ENCODE measurements around the gene DCPS.
"Not testable (repeated sequence)": the region's sequence is repeated elsewhere in the genome, so short reads cannot be mapped to it uniquely, and the experiment has no call there.

DCPS gene, protein sequence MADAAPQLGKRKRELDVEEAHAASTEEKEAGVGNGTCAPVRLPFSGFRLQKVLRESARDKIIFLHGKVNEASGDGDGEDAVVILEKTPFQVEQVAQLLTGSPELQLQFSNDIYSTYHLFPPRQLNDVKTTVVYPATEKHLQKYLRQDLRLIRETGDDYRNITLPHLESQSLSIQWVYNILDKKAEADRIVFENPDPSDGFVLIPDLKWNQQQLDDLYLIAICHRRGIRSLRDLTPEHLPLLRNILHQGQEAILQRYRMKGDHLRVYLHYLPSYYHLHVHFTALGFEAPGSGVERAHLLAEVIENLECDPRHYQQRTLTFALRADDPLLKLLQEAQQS

DNA sequence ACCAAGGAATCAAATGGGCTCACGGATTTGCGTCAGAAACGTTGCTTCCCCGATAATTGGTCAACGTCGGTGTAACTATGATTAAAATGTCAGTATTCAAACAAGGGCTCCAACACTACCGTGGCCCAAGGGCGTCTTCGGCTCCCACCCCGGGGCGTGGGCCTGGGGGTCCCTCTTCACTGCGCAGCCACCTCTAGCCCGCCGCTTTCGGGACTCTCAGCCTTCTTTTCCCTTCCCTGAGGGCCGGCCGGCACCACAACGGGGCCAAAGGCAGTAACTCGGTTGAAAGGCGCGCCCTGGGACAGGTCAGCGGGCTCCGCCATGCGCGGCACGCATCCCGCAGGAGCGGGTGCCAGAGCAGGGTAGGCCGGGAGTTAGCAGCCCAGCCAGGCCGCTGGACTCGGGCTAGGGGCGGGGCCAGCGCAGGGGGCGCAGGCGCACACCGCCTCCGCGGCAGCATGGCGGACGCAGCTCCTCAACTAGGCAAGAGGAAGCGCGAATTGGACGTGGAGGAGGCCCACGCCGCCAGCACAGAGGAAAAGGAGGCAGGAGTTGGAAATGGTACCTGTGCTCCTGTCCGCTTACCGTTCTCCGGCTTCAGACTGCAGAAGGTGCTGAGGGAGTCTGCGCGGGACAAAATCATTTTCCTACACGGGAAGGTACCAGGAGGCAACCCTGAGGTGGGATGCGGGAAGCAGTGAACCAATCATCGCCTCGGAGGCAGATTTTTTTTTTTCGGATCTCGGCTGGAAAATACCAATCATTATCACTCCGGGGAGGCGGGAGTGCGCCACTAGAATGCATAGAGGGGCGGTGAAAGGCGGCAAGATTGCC lies at the start of gene DCPS:
TSS of gene DCPS (plus strand) at position 438 of the 834 bp plus-strand sequence. CDS start at position 459, 21 bp downstream.
- DNase-seq (ENCODE audit: low spot score) = peak; percentile 85

DNA sequence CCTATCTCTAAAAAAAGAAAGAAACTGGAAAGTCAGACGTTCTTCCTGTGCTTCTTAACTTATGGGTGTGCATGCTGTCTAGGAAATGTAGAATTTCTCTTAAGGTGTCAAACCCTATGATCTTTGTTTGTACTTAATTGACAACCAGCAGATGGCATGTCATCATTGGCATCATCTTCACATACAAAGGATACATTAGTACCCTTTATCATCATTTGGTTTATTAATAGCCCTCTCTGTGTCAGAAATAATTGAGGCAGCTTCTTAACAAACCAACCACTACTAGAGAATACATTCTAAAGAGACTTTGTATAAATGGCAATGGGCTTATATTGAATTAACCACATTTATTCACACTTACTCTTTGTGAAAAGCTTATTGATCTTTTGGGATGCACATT lies 49.0 kb upstream of the DCPS start:
- DNase-seq (ENCODE audit: low spot score) = no peak

DNA sequence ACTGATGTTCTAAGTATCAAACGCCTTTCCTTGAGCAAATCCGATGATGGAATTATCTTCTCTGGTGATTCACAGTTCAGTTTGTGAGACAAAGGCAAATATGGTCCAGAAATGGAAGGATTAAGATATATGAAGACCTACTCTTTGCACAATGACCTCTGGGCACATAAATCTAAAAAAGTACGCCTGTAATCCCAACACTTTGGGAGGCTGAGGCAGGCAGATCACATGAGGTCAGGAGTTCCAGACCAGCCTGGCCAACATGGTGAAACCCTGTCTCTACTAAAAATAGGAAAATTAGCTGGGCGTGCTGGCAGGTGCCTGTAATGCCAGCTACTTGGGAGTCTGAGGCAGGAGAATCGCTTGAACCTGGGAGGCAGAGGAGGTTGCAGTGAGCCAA lies 48.4 kb upstream of the DCPS start:
- not testable (repeated sequence) for DNase-seq (ENCODE audit: low spot score)

DNA sequence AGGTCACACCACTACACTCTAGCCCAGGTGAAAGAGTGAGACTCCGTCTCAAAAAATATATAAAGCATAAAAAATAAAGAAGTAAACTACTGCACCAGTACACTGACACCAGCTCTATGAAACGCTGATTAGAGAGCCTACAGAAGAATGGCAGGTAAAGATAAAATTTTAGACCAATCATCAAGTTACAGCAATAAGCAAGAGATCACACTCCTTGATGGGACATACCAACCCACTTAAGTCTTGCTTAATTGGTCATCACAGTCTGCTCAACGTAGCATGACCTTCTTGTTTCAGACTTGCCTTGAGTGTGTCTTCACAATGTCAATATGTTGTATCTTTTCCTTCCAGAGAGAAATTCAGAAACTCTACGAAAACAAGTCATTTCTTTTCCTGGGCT lies 47.6 kb upstream of the DCPS start:
- DNase-seq (ENCODE audit: low spot score) = no peak

DNA sequence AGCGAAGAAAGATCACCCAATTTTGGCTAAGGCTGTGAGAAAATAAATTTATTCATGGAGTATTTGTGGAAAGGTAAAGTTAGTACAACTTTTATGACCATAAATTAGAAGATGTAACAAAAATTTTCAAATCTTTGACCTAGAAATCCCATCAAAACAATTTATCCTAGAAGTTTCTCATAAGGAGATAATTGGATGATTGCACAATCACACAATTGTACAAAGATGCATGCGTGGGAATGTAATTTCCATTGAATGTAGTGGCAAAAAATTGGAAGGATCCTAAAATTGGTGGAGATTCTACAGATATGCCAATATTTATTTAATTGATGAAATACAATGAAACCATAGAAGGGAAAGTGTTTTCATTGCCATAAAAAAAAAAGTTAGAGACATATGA lies 46.7 kb upstream of the DCPS start:
- no peak for DNase-seq (ENCODE audit: low spot score)

DNA sequence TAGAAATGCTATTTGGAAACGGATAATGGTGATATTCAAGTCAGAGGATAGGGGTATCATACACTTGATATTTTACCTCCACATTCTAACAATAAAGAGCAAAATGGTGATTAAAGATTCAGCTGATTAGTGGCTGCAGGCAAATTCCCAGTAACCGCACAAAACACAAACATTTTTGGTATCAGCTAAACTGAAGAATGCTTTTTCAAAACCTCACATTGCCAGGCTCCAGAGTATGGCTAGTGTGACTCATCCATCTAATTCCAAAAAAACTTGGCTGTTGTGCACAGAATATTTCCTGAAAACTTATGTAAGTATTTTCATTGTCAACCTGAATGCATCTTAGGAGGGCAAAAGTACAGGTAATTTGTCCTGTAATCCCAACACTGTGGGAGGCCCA lies 46.1 kb upstream of the DCPS start:
- DNase-seq (ENCODE audit: low spot score) = no peak

DNA sequence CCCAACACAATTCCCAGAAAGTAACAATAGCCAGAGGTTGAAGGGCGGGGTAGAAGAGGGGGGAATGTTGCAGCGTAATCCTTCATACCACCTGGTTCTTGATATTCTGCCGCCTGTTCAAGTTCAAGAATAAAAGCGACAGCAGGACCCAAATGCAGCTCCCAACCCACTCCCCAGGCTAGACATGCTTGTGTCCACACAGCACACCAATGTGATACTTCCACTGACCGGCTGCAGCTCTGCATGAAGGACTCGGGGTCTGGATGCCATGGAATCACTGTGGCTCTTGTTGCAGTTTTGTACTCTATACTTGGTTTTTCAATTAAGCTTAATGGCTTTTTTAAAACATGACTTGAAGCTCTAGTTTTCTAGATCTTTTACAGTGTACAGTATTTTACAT lies 41.6 kb upstream of the DCPS start:
- DNase-seq (ENCODE audit: low spot score) = no peak

DNA sequence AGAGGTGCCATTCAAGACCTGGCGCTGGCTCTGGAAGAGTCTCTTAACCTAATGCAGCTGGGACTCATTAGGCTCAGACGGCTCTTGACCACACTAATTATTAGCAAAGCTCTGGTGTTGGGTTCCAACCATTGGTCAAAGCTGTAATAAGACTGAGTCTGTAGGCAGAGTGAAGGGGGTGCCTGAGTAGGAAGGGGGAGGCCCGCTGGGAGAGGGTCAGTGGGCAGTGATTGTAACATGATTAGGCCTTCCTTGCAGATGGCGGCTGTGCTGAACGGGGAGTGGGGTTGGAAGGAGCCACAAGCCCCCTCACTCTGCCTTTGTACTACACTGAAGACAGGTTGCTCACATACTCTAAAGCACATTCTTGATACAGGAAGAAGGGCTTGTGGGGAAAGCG lies 40.4 kb upstream of the DCPS start:
- no peak for DNase-seq (ENCODE audit: low spot score)

DNA sequence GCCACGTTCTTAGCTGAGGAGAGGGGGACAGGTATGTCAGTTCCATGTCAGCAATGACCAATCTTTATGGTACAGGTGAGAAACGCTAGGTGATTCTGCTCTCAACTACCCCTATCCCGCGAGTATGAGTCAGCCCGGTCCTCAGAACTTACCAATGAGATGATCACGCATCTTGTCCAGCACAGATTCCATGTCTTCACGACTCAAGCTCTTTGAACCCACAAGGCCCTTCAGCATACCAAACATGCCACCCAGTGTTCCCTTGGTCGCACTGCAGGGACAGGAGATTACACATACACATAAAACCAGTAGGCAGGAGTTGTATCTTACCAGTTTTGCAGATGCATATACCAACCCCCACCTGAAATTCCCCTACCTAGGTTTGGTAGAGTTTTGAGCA lies 38.0 kb upstream of the DCPS start:
- DNase-seq (ENCODE audit: low spot score) = no peak

DNA sequence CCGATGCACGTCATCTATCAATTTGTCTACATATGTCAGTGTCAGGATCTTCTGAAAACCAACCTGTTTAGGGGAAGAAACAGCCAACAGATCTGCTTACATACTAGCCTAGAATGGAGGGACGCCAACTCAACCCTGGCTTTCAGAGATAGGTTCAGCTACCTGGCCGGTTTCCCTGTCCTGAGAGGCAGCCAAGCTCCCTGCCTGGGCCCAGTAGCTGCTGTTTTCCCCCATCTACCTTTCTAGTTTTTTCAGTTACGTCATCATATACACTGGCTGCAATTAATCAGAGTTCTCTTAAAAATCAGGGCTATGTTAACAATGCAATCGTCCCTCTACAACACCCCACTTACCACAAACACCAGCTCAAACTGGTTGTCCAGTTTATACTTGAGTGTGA lies 36.2 kb upstream of the DCPS start:
- no peak for DNase-seq (ENCODE audit: low spot score)

DNA sequence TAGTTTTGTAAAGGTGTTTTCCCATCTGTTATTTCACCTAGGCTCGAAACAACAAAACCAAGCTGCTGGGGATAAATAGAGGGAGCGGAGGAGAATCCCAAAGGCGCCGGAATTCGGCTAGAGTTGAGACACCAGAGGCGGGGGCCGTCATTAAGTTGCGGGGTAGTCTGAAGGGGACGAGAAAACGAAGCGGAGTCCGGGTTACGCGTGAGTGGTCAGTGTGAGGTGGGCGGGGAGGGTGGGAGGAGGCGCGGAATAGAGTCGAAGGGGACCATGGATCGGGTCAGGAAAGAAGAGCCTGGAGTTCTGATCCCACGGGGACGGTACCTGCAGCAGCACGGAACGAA lies 35.5 kb upstream of the DCPS start:
- no peak for DNase-seq (ENCODE audit: low spot score)

DNA sequence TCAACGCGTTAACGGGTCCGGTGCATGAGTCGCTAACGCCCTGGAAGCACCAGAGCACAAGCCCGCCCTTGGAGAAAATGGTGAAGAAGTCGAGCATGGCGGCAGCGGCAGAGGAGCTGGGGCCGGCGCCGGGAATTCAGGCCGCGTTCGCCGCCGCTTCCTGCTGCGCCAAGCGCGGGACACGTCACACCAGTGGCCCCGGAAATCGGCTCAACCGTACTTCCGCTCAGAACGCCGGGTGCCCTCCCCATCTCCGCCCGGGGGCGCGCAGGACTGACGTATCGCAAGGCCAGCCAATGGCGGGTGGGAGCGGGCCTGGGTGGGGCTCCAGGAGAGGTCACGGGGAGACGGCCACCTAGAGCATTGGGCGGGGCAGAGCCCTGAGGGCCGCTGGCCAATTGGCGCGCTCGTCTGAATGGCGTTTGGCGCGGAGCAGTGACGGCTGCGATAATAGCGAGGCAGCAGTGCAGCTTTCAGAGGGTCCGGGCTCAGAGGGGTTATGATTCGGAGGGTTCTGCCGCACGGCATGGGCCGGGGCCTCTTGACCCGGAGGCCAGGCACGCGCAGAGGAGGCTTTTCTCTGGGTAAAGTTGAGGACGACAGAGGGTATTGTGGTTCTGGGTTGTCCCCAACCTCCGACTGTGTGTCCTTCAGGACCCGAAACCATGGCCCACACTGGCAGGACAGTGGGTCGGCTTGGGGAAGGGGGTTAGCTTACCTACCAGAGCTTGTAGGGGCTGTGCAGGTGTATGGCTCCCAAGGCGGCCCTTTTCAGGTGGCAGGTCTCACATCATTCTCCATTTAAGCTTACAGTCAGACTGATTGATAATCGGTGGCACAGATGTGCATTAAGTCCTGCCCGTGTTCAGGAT lies 34.9 kb upstream of the DCPS start, which contains the start of the genes FOXRED1 and SRPRA:
TSS of gene FOXRED1 (plus strand) at position 447 of the 872 bp plus-strand sequence. CDS start at position 500, 53 bp downstream.
TSS of gene SRPRA (minus strand) at position 188 of the 872 bp plus-strand sequence. CDS start at position 97, 91 bp downstream.
- DNase-seq (ENCODE audit: low spot score) = peak; percentile 99

DNA sequence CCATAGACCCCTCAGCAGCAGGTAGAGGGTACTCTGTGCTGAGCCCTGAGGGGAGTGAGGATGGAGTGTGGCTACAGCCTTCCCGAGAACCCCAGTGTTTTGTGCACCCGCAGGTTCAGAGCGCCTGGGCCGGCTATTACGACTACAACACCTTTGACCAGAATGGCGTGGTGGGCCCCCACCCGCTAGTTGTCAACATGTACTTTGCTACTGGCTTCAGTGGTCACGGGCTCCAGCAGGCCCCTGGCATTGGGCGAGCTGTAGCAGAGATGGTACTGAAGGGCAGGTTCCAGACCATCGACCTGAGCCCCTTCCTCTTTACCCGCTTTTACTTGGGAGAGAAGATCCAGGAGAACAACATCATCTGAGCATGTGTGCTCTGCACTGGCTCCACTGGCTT lies 26.5 kb upstream of the DCPS start:
- no peak for DNase-seq (ENCODE audit: low spot score)

DNA sequence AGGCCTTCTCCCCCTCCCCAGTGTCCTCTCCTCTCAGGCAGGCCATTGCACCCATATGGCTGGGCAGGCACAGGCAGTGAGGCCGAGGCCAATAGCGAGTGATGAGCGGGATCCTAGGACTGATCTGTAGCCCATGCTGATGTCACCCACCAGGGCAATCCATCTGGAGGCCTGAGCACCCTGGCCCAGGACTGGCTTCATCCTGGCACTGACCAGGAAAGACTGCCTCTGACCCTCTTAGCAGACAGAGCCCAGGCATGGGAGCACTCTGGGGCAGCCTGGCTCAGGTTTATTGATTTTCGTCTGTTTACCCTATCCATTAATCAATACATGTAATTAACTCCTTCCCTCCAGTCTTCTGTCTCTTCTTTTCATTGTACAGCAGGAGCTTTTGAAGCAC lies 26.1 kb upstream of the DCPS start:
- no peak for DNase-seq (ENCODE audit: low spot score)

DNA sequence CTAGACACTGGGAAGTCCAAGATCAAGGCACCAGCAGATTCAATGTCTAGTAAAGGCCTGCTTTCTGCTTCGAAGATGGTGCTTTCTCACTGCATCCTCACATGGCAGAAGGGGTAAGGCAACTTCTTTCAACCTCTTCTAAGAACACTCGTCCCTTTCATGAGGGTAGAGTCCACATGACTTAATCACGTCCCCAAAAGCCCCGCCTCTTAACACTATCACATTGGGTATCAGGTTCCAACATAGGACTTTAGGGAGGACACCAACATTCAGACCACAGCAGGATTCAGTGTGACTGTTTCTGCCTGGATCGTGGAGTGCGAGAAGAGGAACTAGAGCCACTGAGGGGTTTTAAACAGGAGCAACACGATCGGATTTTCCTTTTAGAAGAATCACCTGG lies 24.7 kb upstream of the DCPS start:
- no peak for DNase-seq (ENCODE audit: low spot score)

DNA sequence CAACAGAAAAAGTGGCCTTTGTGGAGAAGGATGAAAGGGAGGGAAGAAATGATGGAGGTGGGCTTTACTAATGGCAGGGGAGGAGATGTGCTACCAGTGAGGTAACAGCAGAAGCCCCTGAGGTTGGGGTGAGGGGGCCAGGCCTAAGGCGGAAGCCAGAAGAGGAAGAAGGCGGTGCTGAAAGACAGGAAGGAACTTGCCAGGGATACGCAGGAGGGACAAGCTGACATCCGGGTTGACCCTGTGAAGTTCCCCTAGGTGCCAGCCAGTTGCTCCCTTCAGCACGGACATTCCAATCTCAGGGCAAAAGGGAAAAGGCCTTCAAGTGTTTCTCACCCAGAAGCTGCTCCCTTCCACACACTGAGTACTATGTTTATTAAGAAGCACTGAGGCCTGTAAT lies 23.3 kb upstream of the DCPS start:
- DNase-seq (ENCODE audit: low spot score) = no peak

DNA sequence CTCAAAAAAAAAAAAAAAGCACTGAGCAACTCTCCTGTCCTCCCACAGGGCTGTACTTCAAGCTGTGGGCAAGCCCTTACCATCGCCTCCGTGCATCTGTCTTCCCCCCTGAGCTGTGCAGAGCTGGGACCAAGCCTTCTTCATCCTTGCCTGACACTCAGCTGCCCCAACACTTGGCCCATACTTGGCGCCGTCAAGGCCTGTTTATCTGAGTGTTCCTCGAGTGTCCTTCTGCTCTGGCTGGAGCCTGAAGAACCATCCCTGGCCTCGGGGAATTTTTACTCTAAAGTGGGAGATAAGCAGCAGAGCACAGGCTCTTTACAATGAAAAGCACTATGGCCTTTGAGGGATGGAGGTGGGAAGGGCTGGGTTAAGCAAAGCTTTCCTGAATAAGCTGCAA lies 22.6 kb upstream of the DCPS start:
- DNase-seq (ENCODE audit: low spot score) = no peak

DNA sequence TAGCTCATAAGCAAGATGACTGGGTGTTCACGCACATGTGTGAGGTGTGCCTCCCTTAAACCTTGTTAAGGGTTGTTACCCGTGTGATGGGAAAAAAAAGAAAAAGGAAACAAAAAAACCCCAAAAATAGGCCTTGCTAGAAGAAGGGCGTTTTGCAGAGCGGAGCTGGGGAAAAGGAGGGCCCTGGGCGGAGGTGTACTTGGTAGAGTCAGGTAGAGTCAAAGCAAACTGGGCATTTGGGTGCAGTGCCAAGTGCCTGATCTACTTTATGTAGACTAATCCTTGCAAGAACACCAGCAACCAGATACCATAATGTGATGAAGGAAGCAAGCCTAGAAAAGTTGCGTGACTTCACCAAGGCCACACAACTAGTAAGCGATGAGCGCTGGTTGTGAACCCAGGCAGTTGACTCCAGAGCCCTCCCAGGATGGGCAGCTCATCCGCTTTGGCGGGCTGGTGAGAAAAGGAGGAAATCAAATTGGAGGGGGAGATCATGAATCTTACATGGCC lies 22.1 kb upstream of the DCPS start:
- no peak for DNase-seq (ENCODE audit: low spot score)

DNA sequence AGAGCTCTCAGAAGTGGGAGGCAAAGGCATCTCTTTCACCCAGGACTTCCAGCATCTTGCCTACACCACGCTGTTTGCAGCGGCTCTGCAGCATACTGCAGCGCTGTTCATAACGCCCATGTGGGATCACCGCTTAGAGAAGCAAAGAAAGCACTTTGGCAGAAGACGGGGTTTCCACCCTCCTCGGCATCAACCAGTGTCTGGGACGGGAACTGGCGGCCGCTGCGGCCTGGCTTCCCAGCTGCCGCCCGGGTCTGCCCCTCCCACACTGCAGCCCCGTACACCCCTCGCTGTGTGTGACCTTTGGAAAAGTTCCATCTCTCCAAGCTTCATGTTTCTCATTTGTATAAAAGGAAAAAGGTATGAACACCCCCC lies 21.5 kb upstream of the DCPS start:
- DNase-seq (ENCODE audit: low spot score) = peak; percentile 38

DNA sequence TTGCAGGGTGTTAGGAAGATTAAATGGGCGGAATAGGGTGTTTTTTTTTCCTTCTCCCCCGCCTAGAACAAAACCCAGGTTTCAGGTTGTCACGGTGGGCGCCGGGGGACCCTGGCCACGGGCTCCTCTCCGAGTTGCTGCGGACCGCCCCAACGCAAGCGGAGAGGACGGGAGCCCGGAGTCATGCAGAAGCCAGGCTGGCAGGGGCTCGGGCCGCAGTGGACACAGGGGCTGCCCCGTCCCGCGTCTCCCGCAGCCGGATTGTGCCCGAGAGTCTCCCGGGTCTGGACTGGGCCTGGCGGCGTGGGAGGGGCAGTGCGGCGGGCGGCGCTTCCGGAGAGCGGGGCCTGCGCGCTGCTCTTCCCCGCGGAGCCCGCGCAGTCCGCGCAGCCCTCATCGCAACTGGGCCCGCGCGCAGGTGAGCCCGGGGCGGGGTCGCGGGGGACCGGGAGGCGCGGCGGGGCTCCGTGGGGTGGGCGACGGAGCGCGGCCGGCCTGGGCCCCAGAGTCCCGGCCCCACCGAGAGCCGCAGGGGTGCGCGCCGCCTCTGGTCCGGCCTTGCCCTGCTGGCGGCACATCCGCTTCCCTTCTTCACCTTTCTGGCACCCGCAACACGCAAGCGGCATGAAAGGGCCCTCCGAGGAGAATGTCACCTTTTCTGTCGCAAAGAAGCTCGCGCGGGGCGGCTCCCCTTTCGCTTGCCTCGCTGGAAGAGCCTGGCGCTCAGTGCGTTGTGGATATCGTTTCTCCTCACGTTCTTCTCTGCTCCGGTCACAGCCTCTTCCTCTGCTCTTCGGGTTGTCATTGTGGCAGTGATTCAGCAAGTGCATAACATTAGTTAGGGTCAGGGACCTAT lies 20.9 kb upstream of the DCPS start, which contains the start of gene TIRAP:
TSS of gene TIRAP (plus strand) at position 358 of the 856 bp plus-strand sequence. CDS start 7,802 bp downstream, outside the sequence.
- DNase-seq (ENCODE audit: low spot score) = peak; percentile 59

DNA sequence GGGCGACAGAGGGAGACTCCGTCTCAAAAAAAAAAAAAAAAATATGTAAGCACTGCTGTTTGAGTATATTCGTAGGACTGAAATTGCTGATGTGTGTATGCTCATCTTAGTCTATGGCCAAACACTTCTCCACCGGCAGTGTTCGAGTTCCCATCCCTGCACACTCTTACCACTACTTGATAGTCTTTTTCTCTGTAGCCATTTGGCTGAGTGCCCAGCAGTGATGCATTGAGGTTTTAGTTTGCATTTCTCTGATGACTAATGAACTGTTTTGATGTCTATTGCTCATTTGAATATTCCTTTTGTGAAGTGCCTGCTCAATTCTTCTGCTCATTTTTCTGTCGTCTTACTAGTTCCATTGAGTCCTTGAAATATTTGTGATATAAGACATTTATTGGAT lies 19.0 kb upstream of the DCPS start:
- peak; percentile 91 for DNase-seq (ENCODE audit: low spot score)
